H9 (cell line): ENCODE results near the gene CHD9. TPM values are rescaled to one million over a fixed set of nuclear protein-coding genes. Genes with fewer than 3 reads are reported as not detected.

ENCODE experiments used
- DNase-seq: peaks from one replicate; pipeline ENCODE4 v3.0.0-alpha.2; 2017
- H2AFZ ChIP-seq: one replicate; pipeline ENCODE4 v1.6.1; 2013; ENCODE audit warnings: mild to moderate bottlenecking, low read length, control low read depth, moderate library complexity
- H2AK5ac ChIP-seq: 2 replicates; pipeline ENCODE4 v1.6.1; 2013; ENCODE audit warnings: low read length, control low read depth, mixed read lengths; ENCODE audit not compliant: insufficient read length
- H2BK120ac ChIP-seq: one replicate; pipeline ENCODE4 v1.6.1; 2013; ENCODE audit warnings: low read depth, mild to moderate bottlenecking, low read length, control low read depth, inconsistent platforms; ENCODE audit not compliant: poor library complexity, severe bottlenecking
- H2BK12ac ChIP-seq: 2 replicates; pipeline ENCODE4 v1.6.1; 2013; ENCODE audit warnings: low read length, control low read depth, mixed read lengths, low read depth; ENCODE audit not compliant: insufficient read length
- H2BK15ac ChIP-seq: 2 replicates; pipeline ENCODE4 v1.6.1; 2013; ENCODE audit warnings: low read depth, low read length, control low read depth
- H2BK20ac ChIP-seq: one replicate; pipeline ENCODE4 v1.6.1; 2013; ENCODE audit warnings: low read depth, mild to moderate bottlenecking, low read length, control low read depth, inconsistent platforms; ENCODE audit not compliant: poor library complexity, severe bottlenecking
- H2BK5ac ChIP-seq: 2 replicates; pipeline ENCODE4 v1.6.1; 2013; ENCODE audit warnings: low read length, control low read depth, mixed read lengths; ENCODE audit not compliant: insufficient read length
- H3K14ac ChIP-seq: 2 replicates; pipeline ENCODE4 v1.6.1; 2013; ENCODE audit warnings: low read length, control low read depth; ENCODE audit not compliant: insufficient read depth
- H3K18ac ChIP-seq: 2 replicates; pipeline ENCODE4 v1.6.1; 2013; ENCODE audit warnings: low read depth, mild to moderate bottlenecking, mixed read lengths, low read length, control low read depth; ENCODE audit not compliant: insufficient read length
- H3K23ac ChIP-seq: 2 replicates; pipeline ENCODE4 v1.6.1; 2013; ENCODE audit warnings: low read length, control low read depth, mixed read lengths, low read depth; ENCODE audit not compliant: insufficient read length
- H3K23me2 ChIP-seq: 2 replicates; pipeline ENCODE4 v1.6.1; 2013; ENCODE audit warnings: low read depth, mild to moderate bottlenecking, mixed read lengths, low read length, control low read depth; ENCODE audit not compliant: insufficient read length, poor library complexity, severe bottlenecking
- H3K27ac ChIP-seq: 2 replicates; pipeline ENCODE4 v1.5.1; 2013; ENCODE audit warnings: low read length, control low read depth, mixed read lengths, low read depth; ENCODE audit not compliant: insufficient read length
- H3K27me3 ChIP-seq: 2 replicates; pipeline ENCODE4 v1.6.1; 2013; ENCODE audit warnings: low read length, control low read depth, inconsistent platforms; ENCODE audit not compliant: insufficient read depth
- H3K4ac ChIP-seq: 2 replicates; pipeline ENCODE4 v1.6.1; 2013; ENCODE audit warnings: low read depth, mild to moderate bottlenecking, control low read depth, inconsistent platforms, low read length, moderate library complexity
- H3K4me1 ChIP-seq: 2 replicates; pipeline ENCODE4 v1.6.1; 2013; ENCODE audit warnings: low read length, control low read depth, inconsistent platforms; ENCODE audit not compliant: insufficient read depth
- H3K4me2 ChIP-seq: 2 replicates; pipeline ENCODE4 v1.6.1; 2013; ENCODE audit warnings: low read length, control low read depth, mixed read lengths; ENCODE audit not compliant: insufficient read length, insufficient read depth
- H3K56ac ChIP-seq: 2 replicates; pipeline ENCODE4 v1.6.1; 2013; ENCODE audit warnings: low read depth, mild to moderate bottlenecking, mixed read lengths, low read length, control low read depth; ENCODE audit not compliant: insufficient read length
- H3K79me1 ChIP-seq: 2 replicates; pipeline ENCODE4 v1.6.1; 2013; ENCODE audit warnings: low read depth, mild to moderate bottlenecking, moderate library complexity, low read length, control low read depth, inconsistent platforms; ENCODE audit not compliant: insufficient read depth, poor library complexity, severe bottlenecking
- H3K79me2 ChIP-seq: 2 replicates; pipeline ENCODE4 v1.6.1; 2013; ENCODE audit warnings: low read length, control low read depth, inconsistent platforms; ENCODE audit not compliant: insufficient read depth
- H3K9ac ChIP-seq: 2 replicates; pipeline ENCODE4 v1.6.1; 2013; ENCODE audit warnings: low read length, control low read depth, mixed read lengths; ENCODE audit not compliant: insufficient read length; ENCODE audit errors: extremely low read depth
- H3K9me3 ChIP-seq: one replicate; pipeline ENCODE4 v1.6.1; 2013; ENCODE audit warnings: low read depth, low read length, inconsistent platforms; ENCODE audit not compliant: control insufficient read depth
- H3T11ph ChIP-seq: one replicate; pipeline ENCODE4 v1.6.1; 2013; ENCODE audit warnings: mild to moderate bottlenecking, low read length, control low read depth, inconsistent platforms
- H4K20me1 ChIP-seq: one replicate; pipeline ENCODE4 v1.6.1; 2013; ENCODE audit not compliant: control insufficient read depth, insufficient read length, insufficient read depth
- H4K5ac ChIP-seq: 2 replicates; pipeline ENCODE4 v1.6.1; 2013; ENCODE audit warnings: low read depth, mild to moderate bottlenecking, mixed read lengths, low read length, control low read depth; ENCODE audit not compliant: insufficient read length
- H4K8ac ChIP-seq: replicated peaks from 2 replicates; pipeline ENCODE4 v1.6.1; 2013; ENCODE audit warnings: low read length, control low read depth, mixed read lengths, low read depth; ENCODE audit not compliant: insufficient read length
- H4K91ac ChIP-seq: 2 replicates; pipeline ENCODE4 v1.6.1; 2013; ENCODE audit warnings: low read depth, mild to moderate bottlenecking, moderate library complexity, mixed read lengths, low read length, control low read depth; ENCODE audit not compliant: insufficient read length
- H3K27ac Mint-ChIP-seq, 3 experiments: 2 replicates in 2 of 3; 3 replicates in 1 of 3; pipeline ENCODE4 v1.8.0; 2020 to 2021; ENCODE audit warnings: mixed read lengths in 3 of 3, mild to moderate bottlenecking in 1 of 3, moderate library complexity in 1 of 3
- H3K27me3 Mint-ChIP-seq: 2 replicates; pipeline ENCODE4 v1.8.0; 2021; ENCODE audit warnings: low read depth, mild to moderate bottlenecking, moderate library complexity, mixed read lengths
- H3K36me3 Mint-ChIP-seq, 3 experiments: 2 replicates in 2 of 3; 3 replicates in 1 of 3; pipeline ENCODE4 v1.8.0; 2020 to 2021; ENCODE audit warnings: low read depth in 3 of 3, mixed read lengths in 3 of 3; ENCODE audit not compliant: insufficient read depth in 1 of 3
- H3K4me1 Mint-ChIP-seq, 2 experiments: 2 replicates each; pipeline ENCODE4 v1.8.0; 2020; ENCODE audit warnings: mixed read lengths in 2 of 2
- H3K4me3 Mint-ChIP-seq, 2 experiments: 2 replicates in 1 of 2; 3 replicates in 1 of 2; pipeline ENCODE4 v1.8.0; 2020 to 2021; ENCODE audit warnings: mild to moderate bottlenecking in 2 of 2, mixed read lengths in 2 of 2, moderate library complexity in 1 of 2
- H3K9me3 Mint-ChIP-seq, 2 experiments: 2 replicates in 1 of 2; 3 replicates in 1 of 2; pipeline ENCODE4 v1.8.0; 2020; ENCODE audit warnings: mild to moderate bottlenecking in 2 of 2, mixed read lengths in 2 of 2, moderate library complexity in 1 of 2
- CTCF ChIP-seq: fragments of 200-600 bp; sonication (generic); conservative IDR thresholded peaks from 3 replicates; pipeline ENCODE4 v1.8.0; 2021; ENCODE audit warnings: antibody characterized with exemption, mild to moderate bottlenecking
- WGBS: extraction: QIAGEN DNeasy Blood & Tissue Kit; methylation state at CpG from one replicate; pipeline ENCODE4 v1.1.7; 2013; ENCODE audit warnings: missing lambda C conversion rate, low lambda C conversion rate, mixed read lengths; ENCODE audit not compliant: insufficient read length; ENCODE audit errors: extremely low coverage; 5-methylcytosine and 5-hydroxymethylcytosine counted together
- total RNA-seq: library from RNA; stranded (reverse); gene quantifications from 2 replicates; pipeline ENCODE4 v1.2.1, GENCODE V29; 2021

CHD9 gene
- total RNA-seq, 1 experiment from 2014 or later, result 46.2 TPM

DNA sequence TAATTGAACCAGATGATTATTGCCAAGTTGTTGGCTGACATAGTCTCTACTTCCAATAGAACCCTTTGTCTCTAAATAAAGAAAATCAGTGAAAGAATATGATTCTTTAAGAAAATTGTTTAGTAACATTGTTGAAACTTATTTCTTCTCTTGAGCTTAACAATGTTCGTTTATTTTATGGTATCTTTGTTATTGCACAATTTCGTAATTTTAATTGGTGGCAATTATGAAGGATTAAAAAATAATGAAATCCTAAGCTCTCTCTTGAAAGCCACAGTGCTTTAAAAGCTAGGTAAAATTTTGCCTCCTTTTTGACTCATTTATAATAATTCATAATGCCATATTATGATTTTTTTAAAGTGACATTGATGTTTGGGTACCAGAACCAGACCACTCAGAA is 230.4 kb downstream of the CHD9 start:
- no peak overlapping the region for H3K23ac ChIP-seq
- Mint-ChIP-seq H3K36me3 (peaks cover 24 to 47% (median 47%) of the 10 kb centered on the region in 3 experiments; a peak in 6 of 7 replicates), H3K27me3 (no peaks in the 10 kb centered on the region), H3K4me3 (no peak overlapping the region), H3K27ac (no peak overlapping the region), H3K4me1 (no peaks in the 10 kb centered on the region), H3K9me3 (no peaks in the 10 kb centered on the region)
- no peak overlapping the region for H2BK5ac ChIP-seq
- H3K4me1 ChIP-seq, result no peaks in the 10 kb centered on the region
- H4K20me1 ChIP-seq, result no peaks in the 10 kb centered on the region
- no peak overlapping the region for H4K5ac ChIP-seq
- H2AK5ac ChIP-seq, result no peak overlapping the region
- DNase-seq, result no peak
- no peaks in the 10 kb centered on the region for H3K27me3 ChIP-seq
- no peaks in the 10 kb centered on the region for H3K79me1 ChIP-seq
- H3K56ac ChIP-seq, result no peak overlapping the region
- no peaks in the 10 kb centered on the region for H3K9me3 ChIP-seq
- H3K4ac ChIP-seq, result no peak overlapping the region
- H3K23me2 ChIP-seq, result no peaks in the 10 kb centered on the region
- no peak overlapping the region for H2BK20ac ChIP-seq
- H2BK15ac ChIP-seq, result no peak overlapping the region
- H2BK12ac ChIP-seq, result no peak overlapping the region
- no peak overlapping the region for H3K27ac ChIP-seq
- no peak overlapping the region for H3T11ph ChIP-seq
- no peak overlapping the region for H3K14ac ChIP-seq
- no peak overlapping the region for H2AFZ ChIP-seq
- no peak overlapping the region for H3K4me2 ChIP-seq
- H4K8ac ChIP-seq, result no peak overlapping the region
- H2BK120ac ChIP-seq, result no peak overlapping the region
- no peaks in the 10 kb centered on the region for H3K79me2 ChIP-seq
- no peak overlapping the region for H3K9ac ChIP-seq
- TF ChIP-seq CTCF, result no peak
- H3K18ac ChIP-seq, result no peak overlapping the region
- no CpG with 5 or more reads among the region's 2 CpGs for WGBS
- no peak overlapping the region for H4K91ac ChIP-seq
